ENCODE measurements around the gene PAX8. TPM values are rescaled to one million over a fixed set of nuclear protein-coding genes. Genes with fewer than 3 reads are reported as not detected.

PAX8 gene
- total and polyA plus RNA-seq, 2 donors (not counting 1 experiment from before 2014, with no cell fraction given) = 0.26 to 0.50 TPM

DNA sequence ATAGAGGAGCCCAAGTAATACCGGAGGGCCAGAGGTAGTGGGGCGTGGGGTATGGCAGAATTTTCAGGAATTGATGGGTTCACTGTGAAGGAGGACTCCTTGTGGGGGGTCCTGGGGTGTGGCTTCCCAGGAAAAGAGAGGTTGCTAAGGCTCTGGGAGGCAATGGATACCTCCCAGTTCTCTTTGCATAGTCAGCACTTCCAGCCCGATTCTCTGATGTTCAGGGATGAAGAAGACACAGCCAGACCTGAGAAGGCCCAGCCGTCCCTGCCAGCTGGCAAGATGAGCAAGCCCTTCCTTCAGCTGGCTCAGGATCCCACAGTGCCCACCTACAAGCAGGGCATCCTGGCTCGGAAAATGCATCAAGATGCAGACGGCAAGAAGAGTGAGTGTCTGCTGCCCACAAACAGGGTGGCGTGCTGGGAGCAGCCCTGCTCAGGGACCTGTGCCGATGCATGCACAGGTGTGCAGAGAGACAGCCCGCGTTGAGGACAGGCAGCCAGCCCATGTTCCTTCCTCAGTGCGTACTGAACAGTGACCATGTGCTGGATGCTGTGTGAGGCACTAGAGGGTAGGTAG, 82.7 kb downstream of the PAX8 start:
- Histone ChIP-seq H4K20me1 (ENCODE audit: control insufficient read depth, extremely low read depth, insufficient read depth, low read length) (no peaks in the 10 kb centered on the region), H3K4me3 (replicated peaks in 1 of 4; ENCODE audit: control extremely low read depth in 1 of 4, insufficient read depth in 1 of 4, low read depth in 3 of 4, low read length in 4 of 4) (no peak overlapping the region), H3K27me3 (ENCODE audit: control insufficient read depth, insufficient read depth, low read length) (no peaks in the 10 kb centered on the region), H2AFZ (ENCODE audit: low read length) (no peak overlapping the region), H3K27ac (ENCODE audit: insufficient read depth, low read length) (no peak overlapping the region), H3K9me3 (ENCODE audit: control insufficient read depth, insufficient read depth, low read depth, low read length) (no peaks in the 10 kb centered on the region), H3K4me2 (ENCODE audit: extremely low read depth, insufficient read depth, low read length) (no peak overlapping the region), H3K9ac (ENCODE audit: insufficient read depth, low read length) (no peak overlapping the region), H3K36me3 (ENCODE audit: control insufficient read depth, insufficient read depth, low read length) (no peaks in the 10 kb centered on the region), H3K4me1 (ENCODE audit: control insufficient read depth, extremely low read depth, insufficient read depth, low read length) (no peaks in the 10 kb centered on the region), H3K79me2 (ENCODE audit: control insufficient read depth, insufficient read depth, low read length) (no peaks in the 10 kb centered on the region)
- TF ChIP-seq, protein P1, sequence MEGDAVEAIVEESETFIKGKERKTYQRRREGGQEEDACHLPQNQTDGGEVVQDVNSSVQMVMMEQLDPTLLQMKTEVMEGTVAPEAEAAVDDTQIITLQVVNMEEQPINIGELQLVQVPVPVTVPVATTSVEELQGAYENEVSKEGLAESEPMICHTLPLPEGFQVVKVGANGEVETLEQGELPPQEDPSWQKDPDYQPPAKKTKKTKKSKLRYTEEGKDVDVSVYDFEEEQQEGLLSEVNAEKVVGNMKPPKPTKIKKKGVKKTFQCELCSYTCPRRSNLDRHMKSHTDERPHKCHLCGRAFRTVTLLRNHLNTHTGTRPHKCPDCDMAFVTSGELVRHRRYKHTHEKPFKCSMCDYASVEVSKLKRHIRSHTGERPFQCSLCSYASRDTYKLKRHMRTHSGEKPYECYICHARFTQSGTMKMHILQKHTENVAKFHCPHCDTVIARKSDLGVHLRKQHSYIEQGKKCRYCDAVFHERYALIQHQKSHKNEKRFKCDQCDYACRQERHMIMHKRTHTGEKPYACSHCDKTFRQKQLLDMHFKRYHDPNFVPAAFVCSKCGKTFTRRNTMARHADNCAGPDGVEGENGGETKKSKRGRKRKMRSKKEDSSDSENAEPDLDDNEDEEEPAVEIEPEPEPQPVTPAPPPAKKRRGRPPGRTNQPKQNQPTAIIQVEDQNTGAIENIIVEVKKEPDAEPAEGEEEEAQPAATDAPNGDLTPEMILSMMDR (conservative IDR thresholded peaks at IDR 0.05 in 1 of 2, IDR thresholded peaks at IDR 0.05 in 1 of 2; ENCODE audit: low read depth in 1 of 2, low read length in 2 of 2) = no peak
- TF ChIP-seq EZH2 (IDR thresholded peaks at IDR 0.05; ENCODE audit: low read length, missing control alignments) = no peak
- no peak for DNase-seq (ENCODE audit: low read depth in 2 of 2)

DNA sequence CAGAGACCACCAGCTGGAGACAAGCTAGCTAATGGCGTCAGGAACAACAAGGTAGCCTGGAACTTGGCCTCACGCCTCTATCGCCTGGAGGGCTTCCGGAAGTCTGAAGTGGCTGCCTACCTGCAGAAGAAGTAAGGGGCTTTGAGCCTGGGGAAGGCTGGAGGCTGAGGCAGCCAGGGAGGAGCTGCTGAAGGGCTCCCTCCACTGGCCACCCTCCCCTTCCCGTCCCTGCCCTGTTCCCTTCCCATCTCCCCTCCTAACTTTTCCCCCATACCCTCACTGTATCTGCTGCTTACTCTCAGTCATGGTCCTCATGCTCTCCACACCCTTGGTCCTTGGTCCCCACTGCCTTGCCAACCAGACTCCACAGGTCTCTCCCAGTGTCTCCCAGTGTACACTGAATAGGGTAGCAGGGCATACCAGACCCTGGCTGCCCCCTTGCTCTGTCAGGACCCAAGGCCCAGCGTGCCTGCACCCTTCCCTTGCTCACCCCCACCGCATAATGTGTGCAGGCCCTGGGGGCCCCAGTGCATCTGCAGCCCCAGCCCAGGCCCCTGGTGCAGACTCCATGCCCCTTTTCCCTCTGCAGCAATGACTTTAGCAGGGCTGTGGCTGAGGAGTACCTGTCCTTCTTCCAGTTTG, 86.1 kb downstream of the PAX8 start:
- no peaks in the 10 kb centered on the region for H4K20me1 ChIP-seq (ENCODE audit: control insufficient read depth, extremely low read depth, insufficient read depth, low read length)
- H3K4me3 ChIP-seq (replicated peaks in 1 of 4; ENCODE audit: control extremely low read depth in 1 of 4, insufficient read depth in 1 of 4, low read depth in 3 of 4, low read length in 4 of 4) = no peak overlapping the region
- H3K4me2 ChIP-seq (ENCODE audit: extremely low read depth, insufficient read depth, low read length) = no peak overlapping the region
- no peaks in the 10 kb centered on the region for H3K9me3 ChIP-seq (ENCODE audit: control insufficient read depth, insufficient read depth, low read depth, low read length)
- H3K9ac ChIP-seq (ENCODE audit: insufficient read depth, low read length) = no peak overlapping the region
- no peaks in the 10 kb centered on the region for H3K79me2 ChIP-seq (ENCODE audit: control insufficient read depth, insufficient read depth, low read length)
- no peak for DNase-seq (ENCODE audit: low read depth in 2 of 2)
- H3K27me3 ChIP-seq (ENCODE audit: control insufficient read depth, insufficient read depth, low read length) = no peaks in the 10 kb centered on the region
- H3K27ac ChIP-seq (ENCODE audit: insufficient read depth, low read length) = no peak overlapping the region
- no peak overlapping the region for H2AFZ ChIP-seq (ENCODE audit: low read length)
- H3K36me3 ChIP-seq (ENCODE audit: control insufficient read depth, insufficient read depth, low read length) = no peaks in the 10 kb centered on the region
- TF ChIP-seq, protein P1 (conservative IDR thresholded peaks at IDR 0.05 in 1 of 2, IDR thresholded peaks at IDR 0.05 in 1 of 2; ENCODE audit: low read depth in 1 of 2, low read length in 2 of 2) = peak in 1 of 2 donors; percentile 5
- TF ChIP-seq EZH2 (IDR thresholded peaks at IDR 0.05; ENCODE audit: low read length, missing control alignments) = no peak
- no peaks in the 10 kb centered on the region for H3K4me1 ChIP-seq (ENCODE audit: control insufficient read depth, extremely low read depth, insufficient read depth, low read length)

DNA sequence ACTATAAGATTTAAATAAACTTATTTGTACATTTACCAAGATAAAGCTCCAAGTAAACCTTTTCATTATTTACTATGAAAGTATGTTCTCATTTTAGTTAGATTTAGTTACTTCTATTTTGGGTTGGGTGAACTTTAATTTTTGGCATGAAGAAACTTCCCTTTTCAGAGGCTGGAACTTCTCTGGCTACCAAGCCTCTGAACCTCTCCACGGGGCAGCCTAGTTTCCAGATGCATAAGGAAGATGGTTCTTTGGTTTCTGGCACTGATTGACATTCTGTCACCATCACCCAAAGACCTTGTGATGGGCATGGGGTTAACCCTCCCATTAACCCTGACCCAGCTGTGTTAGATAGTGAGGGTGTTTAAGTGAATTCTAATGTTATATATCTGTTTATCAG, 87.8 kb downstream of the PAX8 start:
- H3K27me3 ChIP-seq (ENCODE audit: control insufficient read depth, insufficient read depth, low read length) = no peaks in the 10 kb centered on the region
- DNase-seq (ENCODE audit: low read depth in 2 of 2) = no peak
- H3K9ac ChIP-seq (ENCODE audit: insufficient read depth, low read length) = no peak overlapping the region
- TF ChIP-seq, protein P1 (conservative IDR thresholded peaks at IDR 0.05 in 1 of 2, IDR thresholded peaks at IDR 0.05 in 1 of 2; ENCODE audit: low read depth in 1 of 2, low read length in 2 of 2) = no peak
- TF ChIP-seq EZH2 (IDR thresholded peaks at IDR 0.05; ENCODE audit: low read length, missing control alignments) = no peak
- H4K20me1 ChIP-seq (ENCODE audit: control insufficient read depth, extremely low read depth, insufficient read depth, low read length) = no peaks in the 10 kb centered on the region
- no peaks in the 10 kb centered on the region for H3K79me2 ChIP-seq (ENCODE audit: control insufficient read depth, insufficient read depth, low read length)
- no peaks in the 10 kb centered on the region for H3K4me1 ChIP-seq (ENCODE audit: control insufficient read depth, extremely low read depth, insufficient read depth, low read length)
- no peak overlapping the region for H3K4me3 ChIP-seq (replicated peaks in 1 of 4; ENCODE audit: control extremely low read depth in 1 of 4, insufficient read depth in 1 of 4, low read depth in 3 of 4, low read length in 4 of 4)
- H3K27ac ChIP-seq (ENCODE audit: insufficient read depth, low read length) = no peak overlapping the region
- H3K4me2 ChIP-seq (ENCODE audit: extremely low read depth, insufficient read depth, low read length) = no peak overlapping the region
- H3K36me3 ChIP-seq (ENCODE audit: control insufficient read depth, insufficient read depth, low read length) = no peaks in the 10 kb centered on the region
- no peaks in the 10 kb centered on the region for H3K9me3 ChIP-seq (ENCODE audit: control insufficient read depth, insufficient read depth, low read depth, low read length)
- H2AFZ ChIP-seq (ENCODE audit: low read length) = no peak overlapping the region
